ENCODE measurements around the gene PRKCH. TPM values are rescaled to one million over a fixed set of nuclear protein-coding genes. Genes with fewer than 3 reads are reported as not detected.

The PRKCH gene
- total and polyA plus RNA-seq, 5 donors from 2014 or later, result 194 to 457 (median 201) TPM

DNA sequence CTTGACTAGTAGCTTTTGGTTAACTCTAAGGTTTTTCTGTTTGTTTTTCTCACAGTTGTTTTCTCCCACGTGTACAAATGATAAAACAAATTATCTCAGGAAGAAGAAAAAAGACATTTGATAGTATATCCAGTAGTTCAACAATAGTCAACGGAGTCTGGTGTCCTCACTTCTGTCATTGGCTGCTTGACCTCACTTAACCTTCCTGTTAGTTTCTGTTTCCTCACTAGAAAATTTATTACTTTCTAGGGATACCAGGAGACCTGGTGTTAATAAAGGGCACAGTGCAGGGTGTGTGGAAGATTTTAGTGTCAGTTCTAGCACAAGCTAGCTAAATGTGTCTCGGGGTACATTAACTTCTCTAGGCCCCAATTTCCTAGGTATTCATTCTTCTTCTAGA is 116.0 kb downstream of the PRKCH start:
- Histone ChIP-seq H3K27ac (ENCODE audit: insufficient read depth, low read length, poor library complexity, severe bottlenecking) (peak overlapping the region; percentile 69), H3K4me1 (ENCODE audit: control insufficient read depth, insufficient read depth, low read length, poor library complexity, severe bottlenecking) (peaks cover 95% of the 10 kb centered on the region)

GRCh38 chr14:61438036-61438435 is 116.7 kb downstream of the PRKCH start:
- DNase-seq (no peak), ATAC-seq (ENCODE audit: low read depth in 2 of 2) (no peak)
- Histone ChIP-seq H3K36me3 (ENCODE audit: control insufficient read depth, insufficient read depth, low read length) (peaks cover 11% of the 10 kb centered on the region), H3K9me3 (ENCODE audit: control insufficient read depth in 2 of 2, low read length in 2 of 2) (no peaks in the 10 kb centered on the region), H3K27ac (ENCODE audit: insufficient read depth, low read length, poor library complexity, severe bottlenecking) (peak overlapping the region; percentile 69), H3K4me3 (ENCODE audit: low read depth, low read length) (peak overlapping the region; percentile 76), H3K4me1 (ENCODE audit: control insufficient read depth, insufficient read depth, low read length, poor library complexity, severe bottlenecking) (peaks cover 95% of the 10 kb centered on the region), H3K27me3 (ENCODE audit: control insufficient read depth, insufficient read depth, low read length) (no peaks in the 10 kb centered on the region)
- Mint-ChIP-seq H3K4me3 (peak overlapping the region; percentile 72 to 88 (median 82)), H3K4me1 (peaks cover 67 to 98% (median 85%) of the 10 kb centered on the region in 4 donors), H3K9me3 (no peaks in the 10 kb centered on the region), H3K27me3 (no peaks in the 10 kb centered on the region), H3K27ac (peak overlapping the region; percentile 93 to 97 (median 95)), H3K36me3 (peaks cover 20% of the 10 kb centered on the region)

More for the DNA sequence above, 116.0 kb downstream of the PRKCH start:
- H3K27me3 ChIP-seq (ENCODE audit: control insufficient read depth, insufficient read depth, low read length), result no peaks in the 10 kb centered on the region
- DNase-seq (no peak), ATAC-seq (ENCODE audit: low read depth in 2 of 2) (no peak)
- H3K36me3 Mint-ChIP-seq, result peaks cover 20% of the 10 kb centered on the region
- H3K9me3 Mint-ChIP-seq, result no peaks in the 10 kb centered on the region
- H3K9me3 ChIP-seq (ENCODE audit: control insufficient read depth in 2 of 2, low read length in 2 of 2), result no peaks in the 10 kb centered on the region
- no peaks in the 10 kb centered on the region for H3K27me3 Mint-ChIP-seq
- peak overlapping the region; percentile 93 to 97 (median 95) for H3K27ac Mint-ChIP-seq
- peaks cover 10% of the 10 kb centered on the region for H3K36me3 ChIP-seq (ENCODE audit: control insufficient read depth, insufficient read depth, low read length)
- H3K4me3 ChIP-seq (ENCODE audit: low read depth, low read length), result peak overlapping the region; percentile 76
- peak overlapping the region; percentile 68 to 88 (median 82) for H3K4me3 Mint-ChIP-seq
- peaks cover 69 to 97% (median 83%) of the 10 kb centered on the region in 4 donors for H3K4me1 Mint-ChIP-seq

- peaks cover 13% of the 10 kb centered on the region for H3K36me3 ChIP-seq (ENCODE audit: control insufficient read depth, insufficient read depth, low read length)
- ATAC-seq (ENCODE audit: low read depth in 2 of 2) (peak in 1 of 2 donors; percentile 9), DNase-seq (peak in 1 of 3 donors; percentile 39)
- Mint-ChIP-seq H3K27ac (peak overlapping the region; percentile 93 to 97 (median 95)), H3K4me3 (peak overlapping the region; percentile 72 to 88 (median 82)), H3K27me3 (no peaks in the 10 kb centered on the region), H3K36me3 (peaks cover 20% of the 10 kb centered on the region), H3K4me1 (peaks cover 64 to 98% (median 85%) of the 10 kb centered on the region in 4 donors), H3K9me3 (no peaks in the 10 kb centered on the region)
- no peaks in the 10 kb centered on the region for H3K27me3 ChIP-seq (ENCODE audit: control insufficient read depth, insufficient read depth, low read length)
- H3K9me3 ChIP-seq (ENCODE audit: control insufficient read depth in 2 of 2, low read length in 2 of 2), result no peaks in the 10 kb centered on the region
- H3K27ac ChIP-seq (ENCODE audit: insufficient read depth, low read length, poor library complexity, severe bottlenecking), result peak overlapping the region; percentile 69
- peak overlapping the region; percentile 76 for H3K4me3 ChIP-seq (ENCODE audit: low read depth, low read length)
- peaks cover 95% of the 10 kb centered on the region for H3K4me1 ChIP-seq (ENCODE audit: control insufficient read depth, insufficient read depth, low read length, poor library complexity, severe bottlenecking)
Observed at GRCh38 chr14:61438497-61438859, 117.1 kb downstream of the PRKCH start.

- Histone ChIP-seq H3K27me3 (ENCODE audit: control insufficient read depth, insufficient read depth, low read length) (no peaks in the 10 kb centered on the region), H3K9me3 (ENCODE audit: control insufficient read depth in 2 of 2, low read length in 2 of 2) (no peaks in the 10 kb centered on the region), H3K4me1 (ENCODE audit: control insufficient read depth, insufficient read depth, low read length, poor library complexity, severe bottlenecking) (peaks cover 95% of the 10 kb centered on the region), H3K27ac (ENCODE audit: insufficient read depth, low read length, poor library complexity, severe bottlenecking) (peak overlapping the region; percentile 69), H3K4me3 (ENCODE audit: low read depth, low read length) (peak overlapping the region; percentile 76), H3K36me3 (ENCODE audit: control insufficient read depth, insufficient read depth, low read length) (peaks cover 15% of the 10 kb centered on the region)
- DNase-seq (peak in 1 of 3 donors; percentile 44), ATAC-seq (ENCODE audit: low read depth in 2 of 2) (peak; percentile 33 to 52)
- no peaks in the 10 kb centered on the region for H3K27me3 Mint-ChIP-seq
- no peaks in the 10 kb centered on the region for H3K9me3 Mint-ChIP-seq
- H3K27ac Mint-ChIP-seq, result peak overlapping the region; percentile 93 to 97 (median 95)
- H3K4me1 Mint-ChIP-seq, result peaks cover 61 to 98% (median 85%) of the 10 kb centered on the region in 4 donors
- H3K4me3 Mint-ChIP-seq, result peak overlapping the region; percentile 72 to 88 (median 82)
- peaks cover 20% of the 10 kb centered on the region for H3K36me3 Mint-ChIP-seq
Observed at GRCh38 chr14:61438860-61439765, 117.7 kb downstream of the PRKCH start.

- DNase-seq (no peak), ATAC-seq (ENCODE audit: low read depth in 2 of 2) (no peak)
- Histone ChIP-seq H3K27me3 (ENCODE audit: control insufficient read depth, insufficient read depth, low read length) (no peaks in the 10 kb centered on the region), H3K36me3 (ENCODE audit: control insufficient read depth, insufficient read depth, low read length) (peaks cover 20% of the 10 kb centered on the region), H3K27ac (ENCODE audit: insufficient read depth, low read length, poor library complexity, severe bottlenecking) (peak overlapping the region; percentile 69), H3K4me1 (ENCODE audit: control insufficient read depth, insufficient read depth, low read length, poor library complexity, severe bottlenecking) (peaks cover 95% of the 10 kb centered on the region), H3K9me3 (ENCODE audit: control insufficient read depth in 2 of 2, low read length in 2 of 2) (no peaks in the 10 kb centered on the region), H3K4me3 (ENCODE audit: low read depth, low read length) (peak overlapping the region; percentile 76)
- Mint-ChIP-seq H3K36me3 (peaks cover 21% of the 10 kb centered on the region), H3K4me3 (peak overlapping the region; percentile 72 to 88 (median 82)), H3K4me1 (peaks cover 58 to 98% (median 84%) of the 10 kb centered on the region in 4 donors), H3K27me3 (no peaks in the 10 kb centered on the region), H3K27ac (peak overlapping the region; percentile 93 to 97 (median 95)), H3K9me3 (no peaks in the 10 kb centered on the region)
Observed at GRCh38 chr14:61439779-61440418, 118.5 kb downstream of the PRKCH start.

DNA sequence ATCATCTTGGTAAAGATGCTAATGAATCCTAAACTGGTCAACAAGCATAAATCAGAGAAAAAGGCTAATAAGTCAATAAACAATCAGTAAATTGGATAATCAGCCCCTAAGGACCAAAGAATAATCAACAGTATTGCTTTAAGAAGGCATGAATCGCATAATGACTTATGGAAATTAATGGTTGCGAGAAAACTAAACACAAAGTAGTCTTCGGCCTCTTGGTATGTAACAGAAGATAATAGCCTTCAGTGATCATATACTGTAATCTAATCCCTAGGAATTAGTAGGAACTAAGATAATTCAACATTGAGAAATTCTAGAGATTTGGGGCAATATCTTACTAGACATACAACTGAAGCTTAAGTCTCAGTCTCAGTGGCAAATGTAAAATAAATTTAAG is 122.1 kb downstream of the PRKCH start:
- Histone ChIP-seq H3K36me3 (ENCODE audit: control insufficient read depth, insufficient read depth, low read length) (peaks cover 33% of the 10 kb centered on the region), H3K27me3 (ENCODE audit: control insufficient read depth, insufficient read depth, low read length) (no peaks in the 10 kb centered on the region), H3K9me3 (ENCODE audit: control insufficient read depth in 2 of 2, low read length in 2 of 2) (no peaks in the 10 kb centered on the region), H3K4me1 (ENCODE audit: control insufficient read depth, insufficient read depth, low read length, poor library complexity, severe bottlenecking) (peaks cover 98% of the 10 kb centered on the region), H3K27ac (ENCODE audit: insufficient read depth, low read length, poor library complexity, severe bottlenecking) (peak overlapping the region; percentile 82), H3K4me3 (ENCODE audit: low read depth, low read length) (peak overlapping the region; percentile 65)
- Mint-ChIP-seq H3K9me3 (no peaks in the 10 kb centered on the region), H3K4me3 (peak overlapping the region; percentile 2 to 87 (median 68)), H3K27me3 (no peaks in the 10 kb centered on the region), H3K36me3 (peaks cover 35% of the 10 kb centered on the region), H3K27ac (peak overlapping the region; percentile 76 to 96 (median 95)), H3K4me1 (peaks cover 61 to 98% (median 83%) of the 10 kb centered on the region in 4 donors)
- no peak for DNase-seq
- ATAC-seq (ENCODE audit: low read depth in 2 of 2), result no peak

GRCh38 chr14:61444215-61444768 is 122.9 kb downstream of the PRKCH start:
- peaks cover 43% of the 10 kb centered on the region for H3K36me3 Mint-ChIP-seq
- ATAC-seq (ENCODE audit: low read depth in 2 of 2), result peak; percentile 94 to 95
- peaks cover 98% of the 10 kb centered on the region for H3K4me1 ChIP-seq (ENCODE audit: control insufficient read depth, insufficient read depth, low read length, poor library complexity, severe bottlenecking)
- H3K36me3 ChIP-seq (ENCODE audit: control insufficient read depth, insufficient read depth, low read length), result peaks cover 36% of the 10 kb centered on the region
- H3K4me1 Mint-ChIP-seq, result peaks cover 58 to 98% (median 81%) of the 10 kb centered on the region in 4 donors
- H3K9me3 ChIP-seq (ENCODE audit: control insufficient read depth in 2 of 2, low read length in 2 of 2), result no peaks in the 10 kb centered on the region
- no peaks in the 10 kb centered on the region for H3K27me3 Mint-ChIP-seq
- H3K9me3 Mint-ChIP-seq, result no peaks in the 10 kb centered on the region
- peak overlapping the region; percentile 82 for H3K27ac ChIP-seq (ENCODE audit: insufficient read depth, low read length, poor library complexity, severe bottlenecking)
- peak overlapping the region; percentile 52 to 87 (median 68) for H3K4me3 Mint-ChIP-seq
- H3K27ac Mint-ChIP-seq, result peak overlapping the region; percentile 76 to 96 (median 95)
- peak; percentile 49 to 86 (median 71) for DNase-seq
- H3K4me3 ChIP-seq (ENCODE audit: low read depth, low read length), result peak overlapping the region; percentile 65
- H3K27me3 ChIP-seq (ENCODE audit: control insufficient read depth, insufficient read depth, low read length), result no peaks in the 10 kb centered on the region

Data from CD4-positive, CD25-positive, alpha-beta regulatory T cell (primary cell).